GM06990 (cell line): ENCODE measurements around the gene TMIE.

Source experiments
- DNase-seq: peaks from one replicate; pipeline ENCODE4 v3.0.0-alpha.2; 2011; ENCODE audit not compliant: insufficient read length; ENCODE audit errors: extremely low read depth
- H3K27me3 ChIP-seq: replicated peaks from 2 replicates; pipeline ENCODE4 v1.6.0; 2011; ENCODE audit warnings: low read length; ENCODE audit not compliant: control insufficient read depth, insufficient read depth
- H3K36me3 ChIP-seq: 2 replicates; pipeline ENCODE4 v1.5.1; 2011; ENCODE audit warnings: low read length; ENCODE audit not compliant: control insufficient read depth, insufficient read depth
- H3K4me3 ChIP-seq: replicated peaks from 2 replicates; pipeline ENCODE4 v1.5.1; 2011; ENCODE audit warnings: low read depth, mild to moderate bottlenecking, control low read depth, low read length
- CTCF ChIP-seq: IDR thresholded peaks from 2 replicates; pipeline ENCODE4 v1.5.1; 2011; ENCODE audit warnings: low read length, control low read depth, mild to moderate bottlenecking, inconsistent platforms; ENCODE audit not compliant: insufficient read depth, poor library complexity, severe bottlenecking

The TMIE gene

GRCh38 chr3:46713050-46713897 lies 12.1 kb downstream of the TMIE start:
- Histone ChIP-seq H3K36me3 (no peaks in the 10 kb centered on the region), H3K27me3 (no peaks in the 10 kb centered on the region), H3K4me3 (no peak overlapping the region)
- no peak for DNase-seq
- TF ChIP-seq CTCF = no peak

GRCh38 chr3:46713898-46714552 lies 12.8 kb downstream of the TMIE start:
- peak; percentile 63 for DNase-seq
- H3K36me3 ChIP-seq = no peaks in the 10 kb centered on the region
- no peak overlapping the region for H3K4me3 ChIP-seq
- H3K27me3 ChIP-seq = no peaks in the 10 kb centered on the region
- no peak for TF ChIP-seq CTCF

- no peak for DNase-seq
- TF ChIP-seq CTCF = no peak
- Histone ChIP-seq H3K36me3 (no peaks in the 10 kb centered on the region), H3K4me3 (no peak overlapping the region), H3K27me3 (no peaks in the 10 kb centered on the region)
Measured at GRCh38 chr3:46714728-46715506, 13.7 kb downstream of the TMIE start.

- no peak overlapping the region for H3K4me3 ChIP-seq
- TF ChIP-seq CTCF = no peak
- no peak for DNase-seq
Measured at GRCh38 chr3:46715507-46716175, 14.4 kb downstream of the TMIE start.

More at GRCh38 chr3:46715507-46716175, 14.4 kb downstream of the TMIE start:
- Histone ChIP-seq H3K36me3 (no peaks in the 10 kb centered on the region), H3K27me3 (no peaks in the 10 kb centered on the region)
